OCI-LY7 (cell line): ENCODE data around the gene MAFF.
"Not testable (repeated sequence)": the region's sequence is repeated elsewhere in the genome, so short reads cannot be mapped to it uniquely, and the experiment has no call there.

ENCODE experiments used
- EZH2phosphoT487 ChIP-seq: fragments of 200-600 bp; sonication (generic); IDR thresholded peaks from 2 replicates; pipeline ENCODE4 v1.6.1; 2018; ENCODE audit warnings: low read depth, borderline replicate concordance, mild to moderate bottlenecking, mixed run types, antibody characterized with exemption, low read length, moderate library complexity, mixed read lengths
- TF ChIP-seq, protein P1 (sequence below): fragments of 200-600 bp; sonication (generic); conservative IDR thresholded peaks from 2 replicates; pipeline ENCODE4 v1.5.1; 2014; ENCODE audit warnings: mild to moderate bottlenecking, antibody characterized with exemption, low read length, moderate library complexity, mixed read lengths

DNA sequence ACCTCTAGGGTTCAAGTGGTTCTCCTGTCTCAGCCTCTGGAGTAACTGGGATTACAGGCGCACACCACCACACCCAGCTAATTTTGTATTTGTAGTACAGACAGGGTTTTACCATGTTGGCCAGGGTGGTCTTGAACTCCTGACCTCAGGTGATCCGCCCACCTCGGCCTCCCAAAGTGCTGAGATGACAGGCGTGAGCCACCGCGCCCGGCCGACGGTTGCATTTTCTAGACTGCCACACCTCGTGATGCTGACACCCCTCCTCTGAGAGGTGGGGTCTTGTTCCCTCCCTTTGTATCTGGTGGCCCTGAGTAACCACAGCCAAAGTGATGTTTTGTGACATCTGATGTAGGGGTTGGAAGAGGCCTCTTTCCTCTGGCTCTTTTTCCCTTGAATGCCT is 32.1 kb downstream of the MAFF start:
- TF ChIP-seq, protein P1, sequence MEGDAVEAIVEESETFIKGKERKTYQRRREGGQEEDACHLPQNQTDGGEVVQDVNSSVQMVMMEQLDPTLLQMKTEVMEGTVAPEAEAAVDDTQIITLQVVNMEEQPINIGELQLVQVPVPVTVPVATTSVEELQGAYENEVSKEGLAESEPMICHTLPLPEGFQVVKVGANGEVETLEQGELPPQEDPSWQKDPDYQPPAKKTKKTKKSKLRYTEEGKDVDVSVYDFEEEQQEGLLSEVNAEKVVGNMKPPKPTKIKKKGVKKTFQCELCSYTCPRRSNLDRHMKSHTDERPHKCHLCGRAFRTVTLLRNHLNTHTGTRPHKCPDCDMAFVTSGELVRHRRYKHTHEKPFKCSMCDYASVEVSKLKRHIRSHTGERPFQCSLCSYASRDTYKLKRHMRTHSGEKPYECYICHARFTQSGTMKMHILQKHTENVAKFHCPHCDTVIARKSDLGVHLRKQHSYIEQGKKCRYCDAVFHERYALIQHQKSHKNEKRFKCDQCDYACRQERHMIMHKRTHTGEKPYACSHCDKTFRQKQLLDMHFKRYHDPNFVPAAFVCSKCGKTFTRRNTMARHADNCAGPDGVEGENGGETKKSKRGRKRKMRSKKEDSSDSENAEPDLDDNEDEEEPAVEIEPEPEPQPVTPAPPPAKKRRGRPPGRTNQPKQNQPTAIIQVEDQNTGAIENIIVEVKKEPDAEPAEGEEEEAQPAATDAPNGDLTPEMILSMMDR: not testable (repeated sequence)
- TF ChIP-seq EZH2phosphoT487: not testable (repeated sequence)
